GM12864 (cell line): ENCODE measurements around the gene GIMAP5.

ENCODE experiments used
- DNase-seq: peaks from one replicate; pipeline ENCODE4 v3.0.0-alpha.2; 2011; ENCODE audit warnings: low read depth
- H3K4me3 ChIP-seq: 2 replicates; pipeline ENCODE4 v1.5.1; 2011; ENCODE audit warnings: mild to moderate bottlenecking, low read depth, low read length, control low read depth
- CTCF ChIP-seq: IDR thresholded peaks from 2 replicates; pipeline ENCODE4 v1.5.1; 2011; ENCODE audit warnings: low read depth, mild to moderate bottlenecking, moderate library complexity, low read length, control low read depth, inconsistent platforms; ENCODE audit errors: missing control alignments

GIMAP5 gene

GRCh38 chr7:150716939-150717338 is 20.3 kb upstream of the GIMAP5 start:
- DNase-seq = no peak
- H3K4me3 ChIP-seq = peak overlapping the region; percentile 51
- no peak for TF ChIP-seq CTCF

- TF ChIP-seq CTCF = no peak
- H3K4me3 ChIP-seq = no peak overlapping the region
- no peak for DNase-seq
Measured at GRCh38 chr7:150717814-150718420, 19.3 kb upstream of the GIMAP5 start.

GRCh38 chr7:150719436-150719835 is 17.8 kb upstream of the GIMAP5 start:
- TF ChIP-seq CTCF = no peak
- H3K4me3 ChIP-seq = no peak overlapping the region
- DNase-seq = no peak

GRCh38 chr7:150719960-150720891 is 17.0 kb upstream of the GIMAP5 start:
- H3K4me3 ChIP-seq = no peak overlapping the region
- no peak for TF ChIP-seq CTCF
- DNase-seq = no peak

GRCh38 chr7:150721970-150722373 is 15.2 kb upstream of the GIMAP5 start:
- H3K4me3 ChIP-seq = no peak overlapping the region
- no peak for TF ChIP-seq CTCF
- no peak for DNase-seq

GRCh38 chr7:150722431-150722931 is 14.7 kb upstream of the GIMAP5 start:
- H3K4me3 ChIP-seq = no peak overlapping the region
- DNase-seq = no peak
- TF ChIP-seq CTCF = no peak
